OCI-LY7 (cell line): ENCODE data around the gene PRSS27.

ENCODE experiments used
- EZH2phosphoT487 ChIP-seq: fragments of 200-600 bp; sonication (generic); IDR thresholded peaks from 2 replicates; pipeline ENCODE4 v1.6.1; 2018; ENCODE audit warnings: low read depth, borderline replicate concordance, mild to moderate bottlenecking, mixed run types, antibody characterized with exemption, low read length, moderate library complexity, mixed read lengths
- TF ChIP-seq, protein P1 (sequence below): fragments of 200-600 bp; sonication (generic); conservative IDR thresholded peaks from 2 replicates; pipeline ENCODE4 v1.5.1; 2014; ENCODE audit warnings: mild to moderate bottlenecking, antibody characterized with exemption, low read length, moderate library complexity, mixed read lengths

DNA sequence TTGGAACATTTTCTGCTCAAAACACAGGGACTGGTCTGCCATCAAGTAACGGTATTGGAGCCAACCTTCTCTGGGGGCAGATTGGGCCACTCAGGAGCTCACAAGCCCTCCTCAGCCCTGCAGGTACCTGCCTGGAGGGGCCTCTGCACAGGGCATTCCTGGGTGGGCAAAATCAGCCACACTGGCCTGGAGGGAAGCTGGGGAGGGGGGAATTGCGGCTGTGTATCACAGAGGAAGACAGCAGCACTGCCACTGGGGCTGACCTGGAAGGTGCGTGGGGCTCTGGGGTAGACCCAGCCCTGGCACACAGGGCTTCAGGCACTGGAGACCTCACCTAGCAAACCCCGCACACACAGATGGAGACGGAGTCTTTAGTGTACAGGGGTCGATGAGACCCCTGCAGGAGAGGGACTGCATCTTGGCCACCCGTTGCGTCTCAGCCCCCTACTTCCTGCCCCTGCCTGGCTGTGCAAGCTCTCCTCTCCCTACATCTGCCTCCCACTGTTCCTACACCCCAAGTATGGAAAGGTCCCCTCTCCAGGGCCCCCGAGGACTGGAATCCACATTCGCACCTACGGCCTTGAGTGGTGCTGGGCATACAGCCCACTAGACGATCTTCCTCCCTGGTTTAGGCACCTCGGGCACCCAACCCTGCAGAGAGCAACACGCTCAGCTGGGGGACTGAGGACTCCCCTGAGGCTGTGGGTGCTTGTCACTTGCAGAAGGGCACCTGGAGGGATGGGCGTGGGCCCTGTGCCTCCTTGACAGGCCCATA is 25.3 kb upstream of the PRSS27 start:
- TF ChIP-seq, protein P1, sequence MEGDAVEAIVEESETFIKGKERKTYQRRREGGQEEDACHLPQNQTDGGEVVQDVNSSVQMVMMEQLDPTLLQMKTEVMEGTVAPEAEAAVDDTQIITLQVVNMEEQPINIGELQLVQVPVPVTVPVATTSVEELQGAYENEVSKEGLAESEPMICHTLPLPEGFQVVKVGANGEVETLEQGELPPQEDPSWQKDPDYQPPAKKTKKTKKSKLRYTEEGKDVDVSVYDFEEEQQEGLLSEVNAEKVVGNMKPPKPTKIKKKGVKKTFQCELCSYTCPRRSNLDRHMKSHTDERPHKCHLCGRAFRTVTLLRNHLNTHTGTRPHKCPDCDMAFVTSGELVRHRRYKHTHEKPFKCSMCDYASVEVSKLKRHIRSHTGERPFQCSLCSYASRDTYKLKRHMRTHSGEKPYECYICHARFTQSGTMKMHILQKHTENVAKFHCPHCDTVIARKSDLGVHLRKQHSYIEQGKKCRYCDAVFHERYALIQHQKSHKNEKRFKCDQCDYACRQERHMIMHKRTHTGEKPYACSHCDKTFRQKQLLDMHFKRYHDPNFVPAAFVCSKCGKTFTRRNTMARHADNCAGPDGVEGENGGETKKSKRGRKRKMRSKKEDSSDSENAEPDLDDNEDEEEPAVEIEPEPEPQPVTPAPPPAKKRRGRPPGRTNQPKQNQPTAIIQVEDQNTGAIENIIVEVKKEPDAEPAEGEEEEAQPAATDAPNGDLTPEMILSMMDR = no peak
- no peak for TF ChIP-seq EZH2phosphoT487
